NAMALWA (cell line): ENCODE data around the gene CLHC1.
"Not testable (repeated sequence)": the region's sequence is repeated elsewhere in the genome, so short reads cannot be mapped to it uniquely, and the experiment has no call there.

Experiments used
- DNase-seq: peaks from one replicate; pipeline ENCODE4 v3.0.0-alpha.2; 2015; ENCODE audit warnings: low spot score

The CLHC1 gene

GRCh38 chr2:55232863-55233657, 967 bp upstream of the CLHC1 start:
- DNase-seq = peak; percentile 49

GRCh38 chr2:55231546-55232083, 478 bp downstream of the CLHC1 start:
- no peak for DNase-seq

- DNase-seq = no peak
Observed at GRCh38 chr2:55230551-55230950, 1.5 kb downstream of the CLHC1 start.

GRCh38 chr2:55229221-55229620, 2.9 kb downstream of the CLHC1 start:
- DNase-seq = no peak

GRCh38 chr2:55228226-55228563, 3.9 kb downstream of the CLHC1 start:
- DNase-seq = no peak

GRCh38 chr2:55227437-55228225, 4.5 kb downstream of the CLHC1 start:
- not testable (repeated sequence) for DNase-seq

- no peak for DNase-seq
Observed at GRCh38 chr2:55225481-55226020, 6.5 kb downstream of the CLHC1 start.

- no peak for DNase-seq
Observed at GRCh38 chr2:55224761-55225261, 7.3 kb downstream of the CLHC1 start.

GRCh38 chr2:55223958-55224760, 7.9 kb downstream of the CLHC1 start:
- DNase-seq = no peak

GRCh38 chr2:55213822-55214221, 18.3 kb downstream of the CLHC1 start:
- no peak for DNase-seq

- no peak for DNase-seq
Observed at GRCh38 chr2:55204950-55205349, 27.1 kb downstream of the CLHC1 start.

GRCh38 chr2:55204536-55204935, 27.6 kb downstream of the CLHC1 start:
- no peak for DNase-seq

GRCh38 chr2:55200416-55200815, 31.7 kb downstream of the CLHC1 start:
- DNase-seq = no peak

- no peak for DNase-seq
Observed at GRCh38 chr2:55196526-55196925, 35.6 kb downstream of the CLHC1 start.

GRCh38 chr2:55191888-55192287, 40.2 kb downstream of the CLHC1 start:
- DNase-seq = not testable (repeated sequence)

- not testable (repeated sequence) for DNase-seq
Observed at GRCh38 chr2:55186837-55187236, 45.3 kb downstream of the CLHC1 start.

GRCh38 chr2:55180374-55180773, 51.7 kb downstream of the CLHC1 start:
- no peak for DNase-seq

GRCh38 chr2:55176094-55176415, 56.0 kb downstream of the CLHC1 start:
- DNase-seq = no peak

- peak; percentile 82 for DNase-seq
Observed at GRCh38 chr2:55175254-55176093, 56.6 kb downstream of the CLHC1 start.

GRCh38 chr2:55173438-55174054, 58.5 kb downstream of the CLHC1 start:
- no peak for DNase-seq

- no peak for DNase-seq
Observed at GRCh38 chr2:55169915-55170314, 62.2 kb downstream of the CLHC1 start.
